DND-41 (cell line): ENCODE measurements around the gene RPS4Y1.

Source experiments
- CTCF ChIP-seq: IDR thresholded peaks from 2 replicates; pipeline ENCODE4 v1.5.1; 2012; ENCODE audit warnings: borderline replicate concordance, low read length, moderate library complexity, mild to moderate bottlenecking; ENCODE audit not compliant: poor library complexity, severe bottlenecking; ENCODE audit errors: extremely low read depth
- EZH2 ChIP-seq: IDR thresholded peaks from 3 replicates; pipeline ENCODE4 v1.6.1; 2012; ENCODE audit warnings: borderline replicate concordance, low read depth, mild to moderate bottlenecking, moderate library complexity, low read length, inconsistent platforms; ENCODE audit not compliant: severe bottlenecking

GRCh38 chrY:2848384-2848783 lies 7.0 kb downstream of the RPS4Y1 start:
- TF ChIP-seq CTCF: no peak
- TF ChIP-seq EZH2: no peak
